ENCODE measurements around the gene AFP. TPM values are rescaled to one million over a fixed set of nuclear protein-coding genes. Genes with fewer than 3 reads are reported as not detected.
"Not testable (repeated sequence)": the region's sequence is repeated elsewhere in the genome, so short reads cannot be mapped to it uniquely, and the experiment has no call there.

Gene AFP
- not detected for total RNA-seq
- long read RNA-seq = 0 reads

DNA sequence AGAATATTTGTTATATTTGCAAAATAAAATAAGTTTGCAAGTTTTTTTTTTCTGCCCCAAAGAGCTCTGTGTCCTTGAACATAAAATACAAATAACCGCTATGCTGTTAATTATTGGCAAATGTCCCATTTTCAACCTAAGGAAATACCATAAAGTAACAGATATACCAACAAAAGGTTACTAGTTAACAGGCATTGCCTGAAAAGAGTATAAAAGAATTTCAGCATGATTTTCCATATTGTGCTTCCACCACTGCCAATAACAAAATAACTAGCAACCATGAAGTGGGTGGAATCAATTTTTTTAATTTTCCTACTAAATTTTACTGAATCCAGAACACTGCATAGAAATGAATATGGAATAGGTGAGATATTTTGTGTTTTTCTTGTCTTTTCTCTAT, at the start of gene AFP:
Gene AFP, plus strand, starts transcription at position 238 of the 400 bp plus-strand sequence. Its CDS starts 42 bp downstream, at position 280.
- no peak for DNase-seq
- intact Hi-C loops (cut with DNase I) = no loop called here
- ATAC-seq (ENCODE audit: poor library complexity) = no peak

DNA sequence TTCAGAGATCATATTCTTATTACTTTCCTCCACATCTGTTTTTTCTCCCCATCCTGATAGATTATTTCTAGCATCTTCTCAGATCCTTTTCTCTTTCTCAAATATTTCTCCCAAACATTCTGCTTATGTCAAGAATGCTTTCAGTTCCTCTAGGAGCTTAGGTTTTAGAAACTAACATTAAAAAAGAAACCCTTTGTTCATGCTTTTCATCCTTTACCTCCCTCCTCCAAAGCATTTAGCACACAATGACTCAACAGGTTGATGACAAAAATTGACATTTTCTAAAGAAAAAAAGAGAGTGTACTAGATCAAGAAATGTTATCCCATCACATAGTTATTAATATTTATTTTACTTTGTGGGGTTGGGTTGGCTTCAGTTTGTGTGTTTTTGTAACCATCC, 48.5 kb upstream of the AFP start:
- no peak for ATAC-seq (ENCODE audit: poor library complexity)
- no peak for DNase-seq
- intact Hi-C loops (cut with DNase I) = no loop called here

DNA sequence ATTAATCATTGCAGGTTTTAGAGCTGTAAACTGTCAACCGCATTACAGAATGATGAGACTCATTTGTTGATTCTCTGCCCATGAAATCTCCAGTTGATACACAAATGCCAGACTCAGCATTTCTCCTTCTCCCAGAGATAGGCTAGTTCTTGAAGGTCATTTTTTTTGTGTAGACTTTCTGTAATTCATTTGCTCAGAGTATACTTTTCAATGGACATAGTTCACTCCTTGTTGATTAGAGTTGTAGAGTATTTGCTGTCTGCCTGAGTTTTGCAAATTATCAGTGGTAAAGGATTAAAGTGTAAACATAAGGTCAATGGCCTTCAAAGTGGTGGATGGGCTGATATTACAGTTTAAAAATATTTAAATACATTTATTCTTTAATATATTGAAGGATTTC, 47.1 kb upstream of the AFP start:
- ATAC-seq (ENCODE audit: poor library complexity) (no peak), DNase-seq (no peak)
- intact Hi-C loops (cut with DNase I) = no loop called here

DNA sequence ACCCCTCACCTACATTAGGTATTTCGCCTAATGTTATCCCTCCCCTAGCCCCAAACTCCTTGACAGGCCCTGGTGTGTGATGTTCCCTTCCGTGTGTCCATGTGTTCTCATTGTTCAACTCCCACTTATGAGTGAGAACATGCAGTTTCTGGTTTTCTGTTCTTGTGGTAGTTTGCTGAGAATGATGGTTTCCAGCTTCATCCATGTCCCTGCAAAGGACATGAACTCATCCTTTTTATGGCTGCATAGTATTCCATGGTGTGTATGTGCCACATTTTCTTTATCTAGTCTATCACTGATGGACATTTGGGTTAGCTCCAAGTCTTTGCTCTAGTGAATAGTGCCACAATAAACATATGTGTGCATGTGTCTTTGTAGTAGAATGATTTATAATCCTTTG, 46.4 kb upstream of the AFP start:
- ATAC-seq (ENCODE audit: poor library complexity); DNase-seq; intact Hi-C loops (cut with DNase I): not testable (repeated sequence)

DNA sequence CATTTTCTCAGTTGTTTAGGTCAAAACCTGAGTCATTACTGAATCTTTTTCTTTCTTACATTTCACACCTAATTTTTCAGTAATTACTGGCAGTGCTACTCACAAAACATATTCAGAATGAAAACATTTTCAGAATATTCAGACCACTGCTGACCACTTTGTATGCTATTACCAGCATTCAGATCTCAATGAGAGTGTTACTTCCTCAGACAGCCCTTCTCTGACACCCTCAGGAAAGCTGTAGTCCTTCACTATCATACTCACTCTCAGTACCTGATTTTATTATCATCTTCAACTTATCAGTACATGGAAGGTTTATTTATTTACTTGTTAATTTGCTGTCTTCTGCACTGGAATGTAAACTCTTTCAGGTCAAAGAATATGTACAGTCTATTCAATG, 44.2 kb upstream of the AFP start:
- DNase-seq = no peak
- ATAC-seq (ENCODE audit: poor library complexity) = no peak
- intact Hi-C loops (cut with DNase I) = no loop called here

DNA sequence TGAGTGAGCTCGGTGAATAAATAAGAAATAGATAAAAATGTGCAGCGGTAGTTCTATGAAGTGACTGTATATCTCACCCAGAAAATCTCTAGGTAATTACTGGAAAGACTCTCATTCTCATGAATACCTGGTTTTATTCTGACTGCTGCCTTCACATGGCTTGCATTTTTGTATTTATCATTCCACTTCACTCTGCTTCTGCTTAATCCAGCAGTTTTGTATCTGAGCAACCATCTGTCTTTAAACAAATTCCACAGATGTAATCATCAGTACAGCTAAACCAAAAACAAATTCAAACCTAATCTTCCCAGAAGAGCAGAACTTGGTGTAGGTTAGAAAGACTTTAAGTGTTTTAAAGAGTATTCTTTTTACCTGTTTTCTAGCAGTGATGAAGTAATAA, 43.1 kb upstream of the AFP start:
- intact Hi-C loops (cut with DNase I) = no loop called here
- ATAC-seq (ENCODE audit: poor library complexity) = no peak
- no peak for DNase-seq

DNA sequence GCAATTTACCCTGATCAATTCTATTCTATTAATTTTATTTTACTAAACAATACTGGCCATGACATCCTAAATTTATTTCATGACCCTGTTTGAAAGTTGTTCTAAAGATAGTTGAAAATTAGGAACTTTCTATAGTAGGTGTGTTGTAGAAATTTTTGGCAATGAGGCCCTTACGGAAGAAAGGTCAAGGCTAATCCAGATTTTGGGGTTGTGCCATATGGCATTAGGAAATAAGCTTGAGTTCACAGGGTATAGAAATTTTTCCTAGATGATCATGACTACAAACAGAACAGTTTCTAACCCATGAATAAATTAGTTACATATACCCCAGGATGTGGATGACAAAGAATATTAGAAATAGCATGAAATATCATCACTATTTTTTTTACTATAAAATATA, 39.7 kb upstream of the AFP start:
- ATAC-seq (ENCODE audit: poor library complexity) = no peak
- DNase-seq = no peak
- intact Hi-C loops (cut with DNase I) = no loop called here

DNA sequence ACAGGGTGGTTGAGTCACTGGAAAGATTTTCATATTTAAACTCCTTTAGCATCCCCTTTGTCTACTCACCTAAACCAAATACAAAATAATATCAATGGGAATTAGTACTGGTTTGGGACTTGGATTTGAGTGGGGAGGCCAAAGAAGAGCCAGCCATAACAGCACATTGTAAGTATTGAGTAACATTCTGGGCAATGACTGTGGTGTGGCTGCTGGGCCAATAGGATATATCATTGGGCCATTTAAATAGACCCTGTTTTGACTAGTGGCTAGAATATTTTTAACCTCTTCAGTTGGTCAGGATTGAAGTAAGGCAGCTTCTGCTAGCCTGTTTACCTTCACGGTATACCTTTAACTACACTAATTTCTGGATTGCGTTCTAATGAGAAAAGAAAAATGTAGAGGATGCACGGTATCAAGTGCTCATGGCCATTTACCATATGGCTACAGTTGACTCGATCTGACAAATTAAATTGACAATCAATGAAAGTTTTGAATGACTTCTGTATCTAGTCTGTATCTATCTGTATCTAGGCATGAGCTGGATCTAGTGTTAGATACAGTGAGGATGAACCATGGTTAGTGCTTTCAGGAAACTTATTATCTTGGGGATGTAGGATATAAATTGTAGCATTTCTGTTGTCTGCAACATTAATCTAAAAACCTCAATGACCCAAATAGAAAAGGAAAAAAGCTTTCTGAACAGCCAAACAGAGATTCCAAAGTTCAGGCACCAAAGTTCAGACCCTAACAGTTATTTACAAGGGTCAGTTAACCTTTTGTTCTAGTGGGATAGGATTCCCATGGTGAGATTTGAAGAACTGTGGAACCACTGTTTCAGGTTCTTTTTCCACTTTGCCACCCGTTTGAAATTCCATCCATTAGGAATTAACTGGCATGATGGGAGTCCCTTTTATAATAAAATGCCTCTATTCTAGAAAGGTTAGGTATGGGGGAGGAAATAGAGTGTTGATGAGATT, 38.7 kb upstream of the AFP start:
- intact Hi-C loops (cut with DNase I) = no loop called here
- DNase-seq (no peak), ATAC-seq (ENCODE audit: poor library complexity) (no peak)

DNA sequence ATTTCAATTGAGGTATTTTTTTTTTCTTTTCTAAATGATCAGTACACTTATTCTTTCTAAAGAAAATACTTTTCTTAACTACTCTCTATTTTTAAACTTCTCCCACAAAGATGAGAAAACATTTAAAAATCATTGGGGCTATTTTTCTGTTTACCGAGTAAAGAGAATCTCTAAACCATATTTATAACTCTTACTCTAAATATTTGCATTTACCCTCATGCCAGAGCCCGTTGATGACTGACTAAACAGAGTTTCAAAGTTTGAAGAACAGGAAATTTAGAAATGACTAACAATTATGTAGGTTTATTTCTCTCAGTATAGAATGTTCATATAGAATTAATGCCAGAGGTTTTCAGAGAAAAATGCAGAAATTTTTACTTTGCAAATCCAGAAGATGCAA, 34.6 kb upstream of the AFP start:
- ATAC-seq (ENCODE audit: poor library complexity) (no peak), DNase-seq (no peak)
- intact Hi-C loops (cut with DNase I) = no loop called here

DNA sequence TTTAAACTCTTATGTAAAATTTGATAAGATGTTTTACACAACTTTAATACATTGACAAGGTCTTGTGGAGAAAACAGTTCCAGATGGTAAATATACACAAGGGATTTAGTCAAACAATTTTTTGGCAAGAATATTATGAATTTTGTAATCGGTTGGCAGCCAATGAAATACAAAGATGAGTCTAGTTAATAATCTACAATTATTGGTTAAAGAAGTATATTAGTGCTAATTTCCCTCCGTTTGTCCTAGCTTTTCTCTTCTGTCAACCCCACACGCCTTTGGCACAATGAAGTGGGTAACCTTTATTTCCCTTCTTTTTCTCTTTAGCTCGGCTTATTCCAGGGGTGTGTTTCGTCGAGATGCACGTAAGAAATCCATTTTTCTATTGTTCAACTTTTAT, 32.0 kb upstream of the AFP start, which contains the start of gene ALB:
Gene ALB, plus strand, starts transcription at position 246 of the 400 bp plus-strand sequence. Its CDS starts 41 bp downstream, at position 287.
- DNase-seq (no peak), ATAC-seq (ENCODE audit: poor library complexity) (no peak)
- intact Hi-C loops (cut with DNase I) = no loop called here

DNA sequence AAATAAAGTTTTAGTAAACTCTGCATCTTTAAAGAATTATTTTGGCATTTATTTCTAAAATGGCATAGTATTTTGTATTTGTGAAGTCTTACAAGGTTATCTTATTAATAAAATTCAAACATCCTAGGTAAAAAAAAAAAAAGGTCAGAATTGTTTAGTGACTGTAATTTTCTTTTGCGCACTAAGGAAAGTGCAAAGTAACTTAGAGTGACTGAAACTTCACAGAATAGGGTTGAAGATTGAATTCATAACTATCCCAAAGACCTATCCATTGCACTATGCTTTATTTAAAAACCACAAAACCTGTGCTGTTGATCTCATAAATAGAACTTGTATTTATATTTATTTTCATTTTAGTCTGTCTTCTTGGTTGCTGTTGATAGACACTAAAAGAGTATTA, 31.6 kb upstream of the AFP start:
- intact Hi-C loops (cut with DNase I) = no loop called here
- ATAC-seq (ENCODE audit: poor library complexity) = no peak

DNA sequence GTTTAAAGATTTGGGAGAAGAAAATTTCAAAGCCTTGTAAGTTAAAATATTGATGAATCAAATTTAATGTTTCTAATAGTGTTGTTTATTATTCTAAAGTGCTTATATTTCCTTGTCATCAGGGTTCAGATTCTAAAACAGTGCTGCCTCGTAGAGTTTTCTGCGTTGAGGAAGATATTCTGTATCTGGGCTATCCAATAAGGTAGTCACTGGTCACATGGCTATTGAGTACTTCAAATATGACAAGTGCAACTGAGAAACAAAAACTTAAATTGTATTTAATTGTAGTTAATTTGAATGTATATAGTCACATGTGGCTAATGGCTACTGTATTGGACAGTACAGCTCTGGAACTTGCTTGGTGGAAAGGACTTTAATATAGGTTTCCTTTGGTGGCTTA, 30.9 kb upstream of the AFP start:
- ATAC-seq (ENCODE audit: poor library complexity) (no peak), DNase-seq (no peak)
- intact Hi-C loops (cut with DNase I) = no loop called here

More for the DNA sequence above, 31.6 kb upstream of the AFP start:
- no peak for DNase-seq

DNA sequence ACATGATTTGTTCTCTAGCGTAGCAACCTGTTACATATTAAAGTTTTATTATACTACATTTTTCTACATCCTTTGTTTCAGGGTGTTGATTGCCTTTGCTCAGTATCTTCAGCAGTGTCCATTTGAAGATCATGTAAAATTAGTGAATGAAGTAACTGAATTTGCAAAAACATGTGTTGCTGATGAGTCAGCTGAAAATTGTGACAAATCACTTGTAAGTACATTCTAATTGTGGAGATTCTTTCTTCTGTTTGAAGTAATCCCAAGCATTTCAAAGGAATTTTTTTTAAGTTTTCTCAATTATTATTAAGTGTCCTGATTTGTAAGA, 29.5 kb upstream of the AFP start:
- no peak for ATAC-seq (ENCODE audit: poor library complexity)
- intact Hi-C loops (cut with DNase I) = no loop called here
- DNase-seq = no peak

DNA sequence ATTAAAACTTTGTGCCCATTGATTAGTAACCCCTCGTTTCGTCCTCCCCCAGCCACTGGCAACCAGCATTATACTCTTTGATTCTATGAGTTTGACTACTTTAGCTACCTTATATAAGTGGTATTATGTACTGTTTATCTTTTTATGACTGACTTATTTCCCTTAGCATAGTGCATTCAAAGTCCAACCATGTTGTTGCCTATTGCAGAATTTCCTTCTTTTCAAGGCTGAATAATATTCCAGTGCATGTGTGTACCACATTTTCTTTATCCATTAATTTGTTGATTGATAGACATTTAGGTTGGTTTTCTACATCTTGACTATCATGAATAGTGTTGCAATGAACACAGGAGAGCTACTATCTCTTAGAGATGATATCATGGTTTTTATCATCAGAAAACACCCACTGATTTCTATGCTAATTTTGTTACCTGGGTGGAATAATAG, 28.8 kb upstream of the AFP start:
- no peak for ATAC-seq (ENCODE audit: poor library complexity)
- intact Hi-C loops (cut with DNase I) = no loop called here
- no peak for DNase-seq

DNA sequence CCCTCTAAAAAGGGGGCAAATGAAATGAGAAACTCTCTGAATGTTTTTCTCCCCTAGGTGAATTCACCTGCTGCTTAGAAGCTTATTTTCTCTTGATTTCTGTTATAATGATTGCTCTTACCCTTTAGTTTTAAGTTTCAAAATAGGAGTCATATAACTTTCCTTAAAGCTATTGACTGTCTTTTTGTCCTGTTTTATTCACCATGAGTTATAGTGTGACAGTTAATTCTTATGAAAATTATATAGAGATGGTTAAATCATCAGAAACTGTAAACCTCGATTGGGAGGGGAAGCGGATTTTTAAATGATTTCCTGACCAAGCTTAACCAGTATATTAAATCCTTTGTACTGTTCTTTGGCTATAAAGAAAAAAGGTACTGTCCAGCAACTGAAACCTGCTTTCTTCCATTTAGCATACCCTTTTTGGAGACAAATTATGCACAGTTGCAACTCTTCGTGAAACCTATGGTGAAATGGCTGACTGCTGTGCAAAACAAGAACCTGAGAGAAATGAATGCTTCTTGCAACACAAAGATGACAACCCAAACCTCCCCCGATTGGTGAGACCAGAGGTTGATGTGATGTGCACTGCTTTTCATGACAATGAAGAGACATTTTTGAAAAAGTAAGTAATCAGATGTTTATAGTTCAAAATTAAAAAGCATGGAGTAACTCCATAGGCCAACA, 27.7 kb upstream of the AFP start:
- DNase-seq (no peak), ATAC-seq (ENCODE audit: poor library complexity) (no peak)
- intact Hi-C loops (cut with DNase I) = no loop called here

DNA sequence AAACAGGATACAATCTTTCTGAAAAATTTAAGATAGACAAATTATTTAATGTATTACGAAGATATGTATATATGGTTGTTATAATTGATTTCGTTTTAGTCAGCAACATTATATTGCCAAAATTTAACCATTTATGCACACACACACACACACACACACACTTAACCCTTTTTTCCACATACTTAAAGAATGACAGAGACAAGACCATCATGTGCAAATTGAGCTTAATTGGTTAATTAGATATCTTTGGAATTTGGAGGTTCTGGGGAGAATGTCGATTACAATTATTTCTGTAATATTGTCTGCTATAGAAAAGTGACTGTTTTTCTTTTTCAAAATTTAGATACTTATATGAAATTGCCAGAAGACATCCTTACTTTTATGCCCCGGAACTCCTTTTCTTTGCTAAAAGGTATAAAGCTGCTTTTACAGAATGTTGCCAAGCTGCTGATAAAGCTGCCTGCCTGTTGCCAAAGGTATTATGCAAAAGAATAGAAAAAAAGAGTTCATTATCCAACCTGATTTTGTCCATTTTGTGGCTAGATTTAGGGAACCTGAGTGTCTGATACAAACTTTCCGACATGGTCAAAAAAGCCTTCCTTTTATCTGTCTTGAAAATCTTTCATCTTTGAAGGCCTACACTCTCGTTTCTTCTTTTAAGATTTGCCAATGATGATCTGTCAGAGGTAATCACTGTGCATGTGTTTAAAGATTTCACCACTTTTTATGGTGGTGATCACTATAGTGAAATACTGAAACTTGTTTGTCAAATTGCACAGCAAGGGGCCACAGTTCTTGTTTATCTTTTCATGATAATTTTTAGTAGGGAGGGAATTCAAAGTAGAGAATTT, 26.8 kb upstream of the AFP start:
- DNase-seq (no peak), ATAC-seq (ENCODE audit: poor library complexity) (no peak)
- intact Hi-C loops (cut with DNase I) = no loop called here

DNA sequence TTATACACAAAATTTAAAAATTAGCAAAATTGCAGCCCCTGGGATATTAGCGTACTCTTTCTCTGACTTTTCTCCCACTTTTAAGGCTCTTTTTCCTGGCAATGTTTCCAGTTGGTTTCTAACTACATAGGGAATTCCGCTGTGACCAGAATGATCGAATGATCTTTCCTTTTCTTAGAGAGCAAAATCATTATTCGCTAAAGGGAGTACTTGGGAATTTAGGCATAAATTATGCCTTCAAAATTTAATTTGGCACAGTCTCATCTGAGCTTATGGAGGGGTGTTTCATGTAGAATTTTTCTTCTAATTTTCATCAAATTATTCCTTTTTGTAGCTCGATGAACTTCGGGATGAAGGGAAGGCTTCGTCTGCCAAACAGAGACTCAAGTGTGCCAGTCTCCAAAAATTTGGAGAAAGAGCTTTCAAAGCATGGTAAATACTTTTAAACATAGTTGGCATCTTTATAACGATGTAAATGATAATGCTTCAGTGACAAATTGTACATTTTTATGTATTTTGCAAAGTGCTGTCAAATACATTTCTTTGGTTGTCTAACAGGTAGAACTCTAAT, 26.0 kb upstream of the AFP start:
- no peak for ATAC-seq (ENCODE audit: poor library complexity)
- DNase-seq = no peak
- intact Hi-C loops (cut with DNase I) = no loop called here

DNA sequence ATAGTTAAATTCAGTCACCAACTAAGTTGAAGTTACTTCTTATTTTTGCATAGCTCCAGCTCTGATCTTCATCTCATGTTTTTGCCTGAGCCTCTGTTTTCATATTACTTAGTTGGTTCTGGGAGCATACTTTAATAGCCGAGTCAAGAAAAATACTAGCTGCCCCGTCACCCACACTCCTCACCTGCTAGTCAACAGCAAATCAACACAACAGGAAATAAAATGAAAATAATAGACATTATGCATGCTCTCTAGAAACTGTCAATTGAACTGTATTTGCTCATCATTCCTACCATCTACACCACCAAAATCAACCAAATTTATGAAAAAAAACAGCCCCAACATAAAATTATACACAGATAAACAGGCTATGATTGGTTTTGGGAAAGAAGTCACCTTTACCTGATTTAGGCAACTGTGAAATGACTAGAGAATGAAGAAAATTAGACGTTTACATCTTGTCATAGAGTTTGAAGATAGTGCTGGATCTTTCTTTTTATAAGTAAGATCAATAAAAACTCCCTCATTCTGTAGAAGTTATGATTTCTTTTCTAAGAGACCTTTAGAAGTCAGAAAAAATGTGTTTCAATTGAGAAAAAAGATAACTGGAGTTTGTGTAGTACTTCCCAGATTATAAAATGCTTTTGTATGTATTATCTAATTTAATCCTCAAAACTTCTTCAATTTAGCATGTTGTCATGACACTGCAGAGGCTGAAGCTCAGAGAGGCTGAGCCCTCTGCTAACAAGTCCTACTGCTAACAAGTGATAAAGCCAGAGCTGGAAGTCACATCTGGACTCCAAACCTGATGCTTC, 24.9 kb upstream of the AFP start:
- intact Hi-C loops (cut with DNase I) = no loop called here

More for the DNA sequence above, 24.9 kb upstream of the AFP start:
- no peak for DNase-seq
- ATAC-seq (ENCODE audit: poor library complexity) = no peak

Measured in Right ventricle myocardium superior (tissue), 1 donor.